Kidney epithelial cell (primary cell): ENCODE results near the gene HEPHL1. TPM values are rescaled to one million over a fixed set of nuclear protein-coding genes. Genes with fewer than 3 reads are reported as not detected.

Experiments used
- DNase-seq: peaks from one replicate; pipeline ENCODE4 v3.0.0-alpha.2; 2010; ENCODE audit warnings: low read depth
- H3K27me3 ChIP-seq: 2 replicates; pipeline ENCODE4 v1.6.0; 2011; ENCODE audit warnings: low read length; ENCODE audit not compliant: control insufficient read depth, insufficient read depth
- H3K36me3 ChIP-seq: 2 replicates; pipeline ENCODE4 v1.5.1; 2011; ENCODE audit warnings: low read length; ENCODE audit not compliant: control insufficient read depth, insufficient read depth
- H3K4me3 ChIP-seq: 2 replicates; pipeline ENCODE4 v1.5.1; 2011; ENCODE audit warnings: low read depth, mild to moderate bottlenecking, control low read depth, low read length
- total RNA-seq: library from RNA; depleted of rRNA; stranded (reverse); fragments of >200 nt; gene quantifications from 2 replicates; pipeline ENCODE4 v1.2.3, GENCODE V29; 2015
- TF ChIP-seq, protein P1 (sequence below): IDR thresholded peaks from 2 replicates; pipeline ENCODE4 v1.5.1; 2011; ENCODE audit warnings: mild to moderate bottlenecking, moderate library complexity, low read length, control low read depth, inconsistent platforms; ENCODE audit not compliant: insufficient read depth, poor library complexity, severe bottlenecking

HEPHL1 gene
- total RNA-seq, 1 donor from 2014 or later, result not detected

DNA sequence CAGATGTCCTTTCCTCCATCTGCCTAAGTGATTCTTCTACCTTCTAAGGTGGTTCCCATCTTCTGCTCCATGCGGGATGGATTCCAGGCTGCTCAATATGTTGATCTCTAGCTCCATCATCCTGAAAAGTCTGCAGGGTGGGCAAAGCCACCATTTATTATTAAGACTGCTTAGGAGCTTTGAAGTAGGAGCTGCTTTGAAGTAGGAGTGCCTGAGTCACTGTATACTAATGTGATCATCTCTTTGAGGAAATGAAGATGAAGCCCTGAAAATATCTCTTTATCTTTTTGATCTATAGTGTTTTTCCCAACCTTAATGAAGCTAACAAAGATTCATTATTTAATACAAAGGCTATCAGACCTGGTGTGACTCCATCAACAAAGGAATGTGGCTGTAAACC, 13.1 kb downstream of the HEPHL1 start:
- no peak for DNase-seq
- Histone ChIP-seq H3K4me3 (no peak overlapping the region), H3K36me3 (no peaks in the 10 kb centered on the region), H3K27me3 (no peaks in the 10 kb centered on the region)
- TF ChIP-seq, protein P1, sequence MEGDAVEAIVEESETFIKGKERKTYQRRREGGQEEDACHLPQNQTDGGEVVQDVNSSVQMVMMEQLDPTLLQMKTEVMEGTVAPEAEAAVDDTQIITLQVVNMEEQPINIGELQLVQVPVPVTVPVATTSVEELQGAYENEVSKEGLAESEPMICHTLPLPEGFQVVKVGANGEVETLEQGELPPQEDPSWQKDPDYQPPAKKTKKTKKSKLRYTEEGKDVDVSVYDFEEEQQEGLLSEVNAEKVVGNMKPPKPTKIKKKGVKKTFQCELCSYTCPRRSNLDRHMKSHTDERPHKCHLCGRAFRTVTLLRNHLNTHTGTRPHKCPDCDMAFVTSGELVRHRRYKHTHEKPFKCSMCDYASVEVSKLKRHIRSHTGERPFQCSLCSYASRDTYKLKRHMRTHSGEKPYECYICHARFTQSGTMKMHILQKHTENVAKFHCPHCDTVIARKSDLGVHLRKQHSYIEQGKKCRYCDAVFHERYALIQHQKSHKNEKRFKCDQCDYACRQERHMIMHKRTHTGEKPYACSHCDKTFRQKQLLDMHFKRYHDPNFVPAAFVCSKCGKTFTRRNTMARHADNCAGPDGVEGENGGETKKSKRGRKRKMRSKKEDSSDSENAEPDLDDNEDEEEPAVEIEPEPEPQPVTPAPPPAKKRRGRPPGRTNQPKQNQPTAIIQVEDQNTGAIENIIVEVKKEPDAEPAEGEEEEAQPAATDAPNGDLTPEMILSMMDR, result no peak

DNA sequence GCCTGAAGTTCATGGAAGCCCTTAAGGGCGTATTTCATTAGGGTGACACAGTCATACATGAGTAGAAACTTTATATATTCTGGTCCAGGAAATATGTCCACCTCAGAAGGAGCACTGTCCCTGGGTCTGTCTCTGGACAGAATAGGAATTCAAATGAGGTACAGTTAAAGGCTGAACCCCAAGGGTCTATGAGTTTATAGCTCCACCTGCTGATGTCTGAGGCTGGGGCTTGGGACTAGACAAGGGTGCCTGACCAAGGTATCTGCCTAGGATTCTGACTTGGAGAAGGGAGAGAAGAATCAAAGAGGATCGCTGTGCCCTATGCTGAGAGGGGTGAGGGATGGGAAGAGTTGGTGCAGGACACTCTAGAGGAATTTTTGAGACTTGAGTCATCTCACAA, 14.9 kb downstream of the HEPHL1 start:
- Histone ChIP-seq H3K27me3 (no peaks in the 10 kb centered on the region), H3K4me3 (no peak overlapping the region), H3K36me3 (no peaks in the 10 kb centered on the region)
- TF ChIP-seq, protein P1, result no peak
- no peak for DNase-seq

DNA sequence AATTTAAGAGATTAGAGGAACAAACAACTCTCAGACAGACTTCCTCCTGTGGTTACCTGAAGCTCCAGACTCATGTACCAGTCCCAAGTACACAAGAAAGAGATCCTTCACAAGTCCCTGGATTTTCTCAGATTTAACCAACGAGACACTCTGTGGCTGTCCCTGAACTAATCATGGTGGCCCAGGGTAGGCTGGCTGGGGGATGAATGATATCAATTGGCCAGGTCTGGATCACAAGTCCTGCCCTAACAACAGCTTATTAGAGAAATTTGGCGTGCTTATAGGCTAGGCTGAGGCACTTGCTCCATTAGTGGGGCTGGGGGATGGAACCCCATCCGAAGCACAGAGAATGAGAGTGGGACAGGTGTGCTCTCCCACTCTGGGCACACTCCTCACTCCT, 22.1 kb downstream of the HEPHL1 start:
- TF ChIP-seq, protein P1, result no peak
- Histone ChIP-seq H3K27me3 (no peaks in the 10 kb centered on the region), H3K4me3 (no peak overlapping the region), H3K36me3 (no peaks in the 10 kb centered on the region)
- DNase-seq, result no peak

DNA sequence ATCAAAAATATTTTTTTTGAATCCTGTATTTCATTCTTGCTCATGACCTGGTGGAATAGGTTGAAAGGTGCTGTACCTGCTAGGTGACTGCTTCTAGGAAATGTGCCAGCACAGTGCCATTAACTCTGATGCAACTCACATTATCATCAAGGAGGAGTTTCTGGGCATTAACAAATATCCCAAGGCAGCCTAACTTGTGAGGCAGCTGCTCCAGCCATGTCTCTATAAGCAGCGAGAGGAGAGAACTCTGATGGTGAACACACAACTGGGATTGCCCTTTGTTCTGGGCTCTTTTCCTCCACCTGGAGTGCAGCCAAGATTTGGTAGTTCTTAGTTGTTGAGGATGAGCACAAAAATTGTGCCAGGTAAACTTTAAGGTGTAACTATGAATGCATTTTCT, 25.6 kb downstream of the HEPHL1 start:
- no peak for DNase-seq
- no peak overlapping the region for H3K4me3 ChIP-seq
- no peaks in the 10 kb centered on the region for H3K36me3 ChIP-seq
- H3K27me3 ChIP-seq, result no peaks in the 10 kb centered on the region
- TF ChIP-seq, protein P1, result no peak

DNA sequence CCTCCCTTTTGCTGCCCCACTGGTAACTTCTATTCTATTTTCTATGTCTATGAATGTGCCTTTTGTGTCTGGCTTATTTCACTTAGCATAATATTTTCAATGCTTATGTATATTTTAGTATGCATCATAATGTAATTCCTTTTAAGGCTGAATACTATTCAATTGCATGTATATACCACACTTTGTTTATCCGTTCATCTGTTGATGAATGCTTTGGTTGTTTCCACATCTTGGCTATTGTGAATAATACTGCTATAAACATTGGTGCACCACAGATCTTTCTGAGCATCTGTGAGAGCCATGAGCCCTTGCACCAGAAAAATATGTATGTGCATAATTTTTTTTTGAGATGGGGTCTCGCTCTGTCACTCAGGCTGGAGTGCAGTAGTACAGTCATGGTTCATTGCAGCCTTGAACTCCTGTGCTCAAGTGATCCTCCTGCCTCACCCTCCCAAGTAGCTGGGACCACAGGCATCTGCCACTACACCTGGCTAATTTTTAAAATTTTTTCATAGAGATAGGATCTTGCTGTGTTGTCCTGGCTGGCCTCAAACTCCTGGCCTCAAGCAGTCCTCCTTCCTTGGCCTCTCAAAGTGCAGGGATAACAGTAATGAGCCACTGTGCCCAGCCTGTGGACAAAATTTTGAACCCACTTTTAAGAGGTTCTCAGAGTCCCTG, 27.0 kb downstream of the HEPHL1 start:
- DNase-seq, result no peak
- Histone ChIP-seq H3K36me3 (no peaks in the 10 kb centered on the region), H3K27me3 (no peaks in the 10 kb centered on the region), H3K4me3 (no peak overlapping the region)
- TF ChIP-seq, protein P1, result no peak

DNA sequence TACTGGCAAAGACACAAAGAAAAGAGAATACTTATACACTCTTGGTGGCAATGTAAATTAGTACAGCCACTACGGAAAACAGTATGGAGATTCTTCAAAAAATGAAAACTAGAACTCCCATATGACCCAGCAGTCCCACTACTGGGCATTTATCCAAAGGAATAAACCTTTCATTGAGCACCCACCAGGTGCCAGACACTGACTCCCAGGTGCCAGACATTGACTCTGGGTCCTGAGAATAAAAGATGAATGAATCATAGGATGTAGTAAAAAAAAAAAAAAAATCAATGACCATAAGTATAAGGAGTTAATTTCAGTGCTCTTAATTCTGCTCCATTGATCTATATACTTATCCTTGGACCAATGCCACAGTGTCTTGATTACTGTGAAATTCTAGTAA, 28.2 kb downstream of the HEPHL1 start:
- Histone ChIP-seq H3K4me3 (no peak overlapping the region), H3K27me3 (no peaks in the 10 kb centered on the region), H3K36me3 (no peaks in the 10 kb centered on the region)
- TF ChIP-seq, protein P1, result no peak
- DNase-seq, result no peak
